ENCODE results near the gene ZBTB39.
"Not testable (repeated sequence)": the region's sequence is repeated elsewhere in the genome, so short reads cannot be mapped to it uniquely, and the experiment has no call there.

ZBTB39 gene

GRCh38 chr12:57031789-57032188, 25.4 kb upstream of the ZBTB39 start:
- DNase-seq (ENCODE audit: low read depth) = no peak

GRCh38 chr12:57031138-57031725, 24.9 kb upstream of the ZBTB39 start:
- DNase-seq (ENCODE audit: low read depth) = no peak

- DNase-seq (ENCODE audit: low read depth) = no peak
Observed at GRCh38 chr12:57029457-57029856, 23.1 kb upstream of the ZBTB39 start.

- DNase-seq (ENCODE audit: low read depth) = no peak
Observed at GRCh38 chr12:57027805-57028153, 21.4 kb upstream of the ZBTB39 start.

- no peak for DNase-seq (ENCODE audit: low read depth)
Observed at GRCh38 chr12:57027011-57027804, 20.9 kb upstream of the ZBTB39 start.

- no peak for DNase-seq (ENCODE audit: low read depth)
Observed at GRCh38 chr12:57025196-57025595, 18.9 kb upstream of the ZBTB39 start.

- not testable (repeated sequence) for DNase-seq (ENCODE audit: low read depth)
Observed at GRCh38 chr12:57022324-57022723, 16.0 kb upstream of the ZBTB39 start.

GRCh38 chr12:57019983-57020719, 13.8 kb upstream of the ZBTB39 start:
- DNase-seq (ENCODE audit: low read depth) = no peak

GRCh38 chr12:57018906-57019305, 12.6 kb upstream of the ZBTB39 start:
- no peak for DNase-seq (ENCODE audit: low read depth)

- not testable (repeated sequence) for DNase-seq (ENCODE audit: low read depth)
Observed at GRCh38 chr12:57018353-57018752, 12.0 kb upstream of the ZBTB39 start.

- no peak for DNase-seq (ENCODE audit: low read depth)
Observed at GRCh38 chr12:57016348-57016747, 10.0 kb upstream of the ZBTB39 start, which contains the start of gene TAC3. TSS of gene TAC3 (minus strand) at chr12:57016529. CDS start at chr12:57015797, 732 bp downstream.

- no peak for DNase-seq (ENCODE audit: low read depth)
Observed at GRCh38 chr12:57012600-57013465, 6.5 kb upstream of the ZBTB39 start.

- no peak for DNase-seq (ENCODE audit: low read depth)
Observed at GRCh38 chr12:57011438-57012424, 5.4 kb upstream of the ZBTB39 start.

GRCh38 chr12:57010627-57011247, 4.4 kb upstream of the ZBTB39 start:
- no peak for DNase-seq (ENCODE audit: low read depth)

- no peak for DNase-seq (ENCODE audit: low read depth)
Observed at GRCh38 chr12:57009949-57010626, 3.7 kb upstream of the ZBTB39 start.

- no peak for DNase-seq (ENCODE audit: low read depth)
Observed at GRCh38 chr12:57008178-57008577, 1.8 kb upstream of the ZBTB39 start.

GRCh38 chr12:57006809-57007475, 596 bp upstream of the ZBTB39 start:
- DNase-seq (ENCODE audit: low read depth) = no peak

GRCh38 chr12:57004651-57005050, 1.7 kb downstream of the ZBTB39 start:
- DNase-seq (ENCODE audit: low read depth) = no peak

- no peak for DNase-seq (ENCODE audit: low read depth)
Observed at GRCh38 chr12:57003395-57003794, 3.0 kb downstream of the ZBTB39 start.
